ENCODE measurements around the gene CACNA2D1.

DNA sequence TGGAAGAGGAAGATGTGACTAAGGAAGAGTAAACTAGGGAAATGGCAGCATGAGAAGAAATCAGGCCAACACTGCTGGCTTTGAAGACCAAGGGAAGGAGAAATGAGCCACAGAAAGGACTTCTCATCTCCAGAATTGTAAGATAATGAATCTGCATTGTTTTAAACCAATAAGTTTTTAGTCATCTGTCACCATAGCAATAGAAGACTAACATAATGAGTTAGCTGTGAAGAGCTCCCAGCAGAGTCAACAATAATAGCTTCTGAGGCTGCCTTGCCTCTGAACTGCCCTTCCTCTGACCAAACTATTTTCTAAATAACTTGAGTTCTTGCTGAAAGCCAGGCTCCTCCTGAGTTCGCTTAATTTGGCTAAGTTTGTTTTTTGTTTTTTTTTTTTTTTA is 103.6 kb downstream of the CACNA2D1 start:
- TF ChIP-seq, protein P1, sequence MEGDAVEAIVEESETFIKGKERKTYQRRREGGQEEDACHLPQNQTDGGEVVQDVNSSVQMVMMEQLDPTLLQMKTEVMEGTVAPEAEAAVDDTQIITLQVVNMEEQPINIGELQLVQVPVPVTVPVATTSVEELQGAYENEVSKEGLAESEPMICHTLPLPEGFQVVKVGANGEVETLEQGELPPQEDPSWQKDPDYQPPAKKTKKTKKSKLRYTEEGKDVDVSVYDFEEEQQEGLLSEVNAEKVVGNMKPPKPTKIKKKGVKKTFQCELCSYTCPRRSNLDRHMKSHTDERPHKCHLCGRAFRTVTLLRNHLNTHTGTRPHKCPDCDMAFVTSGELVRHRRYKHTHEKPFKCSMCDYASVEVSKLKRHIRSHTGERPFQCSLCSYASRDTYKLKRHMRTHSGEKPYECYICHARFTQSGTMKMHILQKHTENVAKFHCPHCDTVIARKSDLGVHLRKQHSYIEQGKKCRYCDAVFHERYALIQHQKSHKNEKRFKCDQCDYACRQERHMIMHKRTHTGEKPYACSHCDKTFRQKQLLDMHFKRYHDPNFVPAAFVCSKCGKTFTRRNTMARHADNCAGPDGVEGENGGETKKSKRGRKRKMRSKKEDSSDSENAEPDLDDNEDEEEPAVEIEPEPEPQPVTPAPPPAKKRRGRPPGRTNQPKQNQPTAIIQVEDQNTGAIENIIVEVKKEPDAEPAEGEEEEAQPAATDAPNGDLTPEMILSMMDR (IDR thresholded peaks at IDR 0.05 in 2 of 3, conservative IDR thresholded peaks at IDR 0.05 in 1 of 3; ENCODE audit: borderline replicate concordance in 1 of 3, insufficient read depth in 1 of 3, low read depth in 2 of 3, low read length in 2 of 3), result no peak
- TF ChIP-seq FOSL1 (IDR thresholded peaks at IDR 0.05; ENCODE audit: low read depth), result no peak
- TF ChIP-seq EZH2phosphoT487 (IDR thresholded peaks at IDR 0.05; ENCODE audit: borderline replicate concordance), result no peak
- no peak for TF ChIP-seq TCF7L2 (IDR thresholded peaks at IDR 0.05; ENCODE audit: borderline replicate concordance, extremely low read depth, insufficient read depth, insufficient read length)

All from HCT116 (cell line).